Measurements from ENCODE around the gene VSTM1.

DNA sequence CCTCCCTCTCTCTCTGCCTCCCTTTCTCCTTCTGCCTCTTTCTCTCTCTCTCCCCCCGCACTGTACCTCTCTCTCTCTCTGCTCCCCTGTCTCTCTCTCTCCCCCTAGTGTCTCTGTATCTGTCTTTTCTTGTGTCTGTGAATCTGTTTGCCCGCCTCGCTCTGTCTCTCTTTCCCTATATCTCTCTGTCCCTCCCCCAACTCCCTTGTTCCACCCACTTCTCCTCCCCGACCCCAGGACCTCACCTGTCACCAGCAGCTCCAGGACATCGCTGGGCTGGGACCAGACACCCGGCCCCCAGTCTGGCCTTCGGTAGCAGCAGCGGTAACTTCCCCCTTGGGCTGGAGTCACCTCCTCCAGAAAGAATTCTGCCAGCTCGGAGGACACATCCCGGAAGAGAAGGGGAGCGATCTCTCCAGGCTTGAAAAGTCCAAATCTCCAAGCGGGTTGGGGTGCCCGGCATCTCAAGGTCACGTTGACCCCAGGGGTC lies 33.0 kb upstream of the VSTM1 start:
- TF ChIP-seq, protein P1, sequence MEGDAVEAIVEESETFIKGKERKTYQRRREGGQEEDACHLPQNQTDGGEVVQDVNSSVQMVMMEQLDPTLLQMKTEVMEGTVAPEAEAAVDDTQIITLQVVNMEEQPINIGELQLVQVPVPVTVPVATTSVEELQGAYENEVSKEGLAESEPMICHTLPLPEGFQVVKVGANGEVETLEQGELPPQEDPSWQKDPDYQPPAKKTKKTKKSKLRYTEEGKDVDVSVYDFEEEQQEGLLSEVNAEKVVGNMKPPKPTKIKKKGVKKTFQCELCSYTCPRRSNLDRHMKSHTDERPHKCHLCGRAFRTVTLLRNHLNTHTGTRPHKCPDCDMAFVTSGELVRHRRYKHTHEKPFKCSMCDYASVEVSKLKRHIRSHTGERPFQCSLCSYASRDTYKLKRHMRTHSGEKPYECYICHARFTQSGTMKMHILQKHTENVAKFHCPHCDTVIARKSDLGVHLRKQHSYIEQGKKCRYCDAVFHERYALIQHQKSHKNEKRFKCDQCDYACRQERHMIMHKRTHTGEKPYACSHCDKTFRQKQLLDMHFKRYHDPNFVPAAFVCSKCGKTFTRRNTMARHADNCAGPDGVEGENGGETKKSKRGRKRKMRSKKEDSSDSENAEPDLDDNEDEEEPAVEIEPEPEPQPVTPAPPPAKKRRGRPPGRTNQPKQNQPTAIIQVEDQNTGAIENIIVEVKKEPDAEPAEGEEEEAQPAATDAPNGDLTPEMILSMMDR (IDR thresholded peaks at IDR 0.05), result no peak
- TF ChIP-seq POLR2A (IDR thresholded peaks at IDR 0.05; ENCODE audit: low read depth) (no peak), POLR2AphosphoS5 (IDR thresholded peaks at IDR 0.05) (no peak)

All from esophagus muscularis mucosa (tissue), 3 donors.